Caco-2 (cell line): ENCODE measurements around the gene MAS1L. TPM values are rescaled to one million over a fixed set of nuclear protein-coding genes. Genes with fewer than 3 reads are reported as not detected.

Source experiments
- BruUV-seq: library from RNA; stranded (reverse); fragments of 400-500 nt; replicated peaks from 2 replicates; lab custom pipeline; 2021; lab: Mats Ljungman, UMichigan
- CTCF ChIA-PET: fragments of 300-600 bp; sonication (Branson Sonifier 250); formaldehyde crosslinking; loops from one replicate; lab custom pipeline; 2022; ENCODE audit warnings: antibody characterized with exemption; lab: Charles Lee
- POLR2A ChIA-PET: fragments of 300-600 bp; sonication (Branson Sonifier 250); formaldehyde crosslinking; loops from one replicate; lab custom pipeline; 2022; ENCODE audit warnings: antibody characterized with exemption; lab: Charles Lee
- DNase-seq, 2 experiments: peaks; one replicate each; pipeline versions ENCODE4 v3.0.0 to v3.0.0-alpha.2; 2020 to 2022
- H3K27me3 ChIP-seq: replicated peaks from 2 replicates; pipeline ENCODE4 v1.6.0; 2011; ENCODE audit warnings: low read length; ENCODE audit not compliant: control insufficient read depth, insufficient read depth
- H3K36me3 ChIP-seq: 2 replicates; pipeline ENCODE4 v1.5.1; 2011; ENCODE audit warnings: low read length; ENCODE audit not compliant: control insufficient read depth, insufficient read depth
- H3K4me1 ChIP-seq: fragments of 250-450 bp; sonication (Bioruptor Pico); 2 replicates; pipeline ENCODE4 v1.5.1; 2020; ENCODE audit warnings: mild to moderate bottlenecking
- H3K4me3 ChIP-seq: 2 replicates; pipeline ENCODE4 v1.5.1; 2011; ENCODE audit warnings: low read depth, mild to moderate bottlenecking, control low read depth, low read length
- H3K9me3 ChIP-seq: fragments of 250-450 bp; sonication (Bioruptor Pico); 2 replicates; pipeline ENCODE4 v1.5.1; 2020; ENCODE audit warnings: mild to moderate bottlenecking, moderate library complexity
- H3K27ac Mint-ChIP-seq: one replicate; pipeline ENCODE4 v1.8.0; 2022; ENCODE audit warnings: mixed read lengths; ENCODE audit not compliant: unreplicated experiment
- H3K27me3 Mint-ChIP-seq: one replicate; pipeline ENCODE4 v1.8.0; 2022; ENCODE audit warnings: mixed read lengths; ENCODE audit not compliant: insufficient read depth, unreplicated experiment
- H3K36me3 Mint-ChIP-seq: one replicate; pipeline ENCODE4 v1.8.0; 2022; ENCODE audit warnings: mild to moderate bottlenecking, mixed read lengths; ENCODE audit not compliant: insufficient read depth, unreplicated experiment
- H3K4me1 Mint-ChIP-seq: one replicate; pipeline ENCODE4 v1.8.0; 2022; ENCODE audit warnings: low read depth, mixed read lengths; ENCODE audit not compliant: unreplicated experiment
- H3K4me3 Mint-ChIP-seq: one replicate; pipeline ENCODE4 v1.8.0; 2022; ENCODE audit warnings: mild to moderate bottlenecking, moderate library complexity, mixed read lengths; ENCODE audit not compliant: unreplicated experiment
- H3K9me3 Mint-ChIP-seq: one replicate; pipeline ENCODE4 v1.8.0; 2022; ENCODE audit warnings: mixed read lengths; ENCODE audit not compliant: unreplicated experiment
- intact Hi-C: fragments of 100-400 bp; cut with micrococcal nuclease; formaldehyde crosslinking; loops from one replicate; pipeline ENCODE4 v1.10.0; 2022; ENCODE audit not compliant: unreplicated experiment
- total RNA-seq: library from RNA; stranded (reverse); gene quantifications from 2 replicates; pipeline ENCODE4 v1.2.3, GENCODE V29; 2022
- TF ChIP-seq, protein P1 (sequence below), 2 experiments: fragments of 200-600 bp in 1 of 2; IDR thresholded peaks; 1 replicate in 1 of 2; 2 replicates in 1 of 2; pipeline versions ENCODE4 v1.5.1 to v1.8.0; 2011 to 2022; ENCODE audit warnings: antibody characterized with exemption in 1 of 2, control low read depth in 1 of 2, inconsistent platforms in 1 of 2, low read depth in 1 of 2, low read length in 1 of 2, mild to moderate bottlenecking in 1 of 2, moderate library complexity in 1 of 2; ENCODE audit not compliant: insufficient read depth in 1 of 2, severe bottlenecking in 1 of 2, unreplicated experiment in 1 of 2

The MAS1L gene
- total RNA-seq, 1 experiment from 2014 or later = not detected

DNA sequence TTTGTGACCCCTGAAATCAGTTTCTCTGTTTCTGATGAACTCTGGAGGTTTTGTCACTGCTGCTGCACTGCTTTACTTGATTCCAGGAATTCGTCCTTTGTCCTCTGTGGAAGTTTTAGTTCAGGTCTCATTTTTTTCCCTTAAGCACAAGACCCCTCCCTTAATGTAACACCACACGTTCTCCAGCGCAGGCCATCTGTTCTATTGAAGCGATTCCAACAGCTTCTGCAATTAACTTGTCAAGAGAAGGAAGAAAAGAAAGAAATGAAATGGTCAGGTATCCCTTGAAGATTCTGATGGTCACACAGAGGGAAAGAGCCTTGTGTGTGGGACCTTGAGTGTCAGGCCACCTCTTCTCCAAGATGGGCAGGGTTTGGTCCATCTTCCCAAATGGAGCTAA lies 7.8 kb upstream of the MAS1L start:
- Histone ChIP-seq H3K36me3 (no peaks in the 10 kb centered on the region), H3K27me3 (peaks cover 1% of the 10 kb centered on the region; the same call in 1 of the 2 replicates), H3K4me1 (no peaks in the 10 kb centered on the region), H3K4me3 (no peak overlapping the region), H3K9me3 (no peaks in the 10 kb centered on the region)
- TF ChIP-seq, protein P1, sequence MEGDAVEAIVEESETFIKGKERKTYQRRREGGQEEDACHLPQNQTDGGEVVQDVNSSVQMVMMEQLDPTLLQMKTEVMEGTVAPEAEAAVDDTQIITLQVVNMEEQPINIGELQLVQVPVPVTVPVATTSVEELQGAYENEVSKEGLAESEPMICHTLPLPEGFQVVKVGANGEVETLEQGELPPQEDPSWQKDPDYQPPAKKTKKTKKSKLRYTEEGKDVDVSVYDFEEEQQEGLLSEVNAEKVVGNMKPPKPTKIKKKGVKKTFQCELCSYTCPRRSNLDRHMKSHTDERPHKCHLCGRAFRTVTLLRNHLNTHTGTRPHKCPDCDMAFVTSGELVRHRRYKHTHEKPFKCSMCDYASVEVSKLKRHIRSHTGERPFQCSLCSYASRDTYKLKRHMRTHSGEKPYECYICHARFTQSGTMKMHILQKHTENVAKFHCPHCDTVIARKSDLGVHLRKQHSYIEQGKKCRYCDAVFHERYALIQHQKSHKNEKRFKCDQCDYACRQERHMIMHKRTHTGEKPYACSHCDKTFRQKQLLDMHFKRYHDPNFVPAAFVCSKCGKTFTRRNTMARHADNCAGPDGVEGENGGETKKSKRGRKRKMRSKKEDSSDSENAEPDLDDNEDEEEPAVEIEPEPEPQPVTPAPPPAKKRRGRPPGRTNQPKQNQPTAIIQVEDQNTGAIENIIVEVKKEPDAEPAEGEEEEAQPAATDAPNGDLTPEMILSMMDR (IDR thresholded peaks at IDR 0.05; ENCODE audit: insufficient read depth in 1 of 2, low read depth in 1 of 2, low read length in 1 of 2, severe bottlenecking in 1 of 2, unreplicated experiment in 1 of 2) = no peak
- Mint-ChIP-seq H3K9me3 (no peaks in the 10 kb centered on the region), H3K36me3 (no peaks in the 10 kb centered on the region), H3K27me3 (peaks cover 24% of the 10 kb centered on the region), H3K27ac (no peak overlapping the region), H3K4me3 (no peak overlapping the region), H3K4me1 (no peaks in the 10 kb centered on the region)
- DNase-seq = no peak
- CTCF ChIA-PET = no interaction called here
- POLR2A ChIA-PET = no interaction called here
- BruUV-seq = no TSS peak
- intact Hi-C loops = no loop called here

DNA sequence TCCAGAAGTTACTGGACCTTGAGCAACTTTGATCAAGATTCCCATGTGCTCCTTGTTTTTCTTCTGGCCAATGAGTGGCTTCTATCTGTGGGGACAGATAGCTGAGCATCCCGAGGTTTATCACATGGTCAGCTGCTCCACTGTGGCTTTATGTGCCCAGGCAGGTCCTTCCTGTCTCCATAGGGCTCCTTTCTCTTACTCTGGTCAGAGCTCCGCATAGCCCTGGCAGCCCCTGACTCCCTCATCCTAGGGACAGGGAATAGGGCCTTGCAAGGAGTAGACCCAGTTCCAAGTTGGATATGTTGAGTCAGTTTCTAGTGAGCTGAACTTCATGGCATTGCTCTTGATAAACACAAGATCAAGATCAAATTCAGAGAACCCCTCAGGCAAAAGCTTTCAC lies 6.4 kb upstream of the MAS1L start:
- TF ChIP-seq, protein P1 (IDR thresholded peaks at IDR 0.05; ENCODE audit: insufficient read depth in 1 of 2, low read depth in 1 of 2, low read length in 1 of 2, severe bottlenecking in 1 of 2, unreplicated experiment in 1 of 2) = no peak
- H3K36me3 Mint-ChIP-seq = no peaks in the 10 kb centered on the region
- BruUV-seq = no TSS peak

DNA sequence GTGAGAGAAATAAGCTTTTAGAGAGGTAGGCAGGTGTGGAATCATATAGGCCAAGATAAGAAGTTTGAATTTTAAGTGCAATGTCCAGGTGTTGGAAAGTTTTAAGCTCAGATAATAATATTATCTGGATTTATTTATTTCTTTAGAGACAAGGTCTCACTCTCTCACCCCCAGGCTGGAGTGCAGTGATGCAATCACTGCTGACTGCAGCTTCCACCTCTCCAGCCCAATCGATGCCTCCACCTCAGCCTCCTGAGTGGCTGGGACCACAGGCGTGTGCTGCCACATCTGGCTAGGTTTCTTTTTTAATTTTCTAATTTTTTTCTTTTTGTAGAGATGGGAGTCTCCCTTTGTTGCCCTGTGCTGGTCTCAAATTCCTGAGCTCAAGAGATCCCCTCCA lies 5.5 kb upstream of the MAS1L start:
- H3K9me3 ChIP-seq = no peaks in the 10 kb centered on the region
- H3K36me3 ChIP-seq = no peaks in the 10 kb centered on the region
- Mint-ChIP-seq H3K4me1 (no peaks in the 10 kb centered on the region), H3K9me3 (no peaks in the 10 kb centered on the region), H3K36me3 (no peaks in the 10 kb centered on the region), H3K27ac (no peak overlapping the region), H3K27me3 (peaks cover 16% of the 10 kb centered on the region), H3K4me3 (no peak overlapping the region)
- no TSS peak for BruUV-seq
- no peaks in the 10 kb centered on the region for H3K4me1 ChIP-seq
- ChIA-PET CTCF (no interaction called here), POLR2A (no interaction called here)
- H3K27me3 ChIP-seq = no peaks in the 10 kb centered on the region
- TF ChIP-seq, protein P1 (IDR thresholded peaks at IDR 0.05; ENCODE audit: insufficient read depth in 1 of 2, low read depth in 1 of 2, low read length in 1 of 2, severe bottlenecking in 1 of 2, unreplicated experiment in 1 of 2) = no peak
- H3K4me3 ChIP-seq = no peak overlapping the region
- no peak for DNase-seq
- intact Hi-C loops = no loop called here

More for the DNA sequence above, 6.4 kb upstream of the MAS1L start:
- Mint-ChIP-seq H3K27ac (no peak overlapping the region), H3K9me3 (no peaks in the 10 kb centered on the region), H3K4me3 (no peak overlapping the region), H3K4me1 (no peaks in the 10 kb centered on the region), H3K27me3 (peaks cover 21% of the 10 kb centered on the region)
- Histone ChIP-seq H3K4me1 (no peaks in the 10 kb centered on the region), H3K27me3 (no peaks in the 10 kb centered on the region), H3K36me3 (no peaks in the 10 kb centered on the region), H3K9me3 (no peaks in the 10 kb centered on the region), H3K4me3 (no peak overlapping the region)
- intact Hi-C loops = no loop called here
- no peak for DNase-seq
- POLR2A ChIA-PET = no interaction called here
- CTCF ChIA-PET = no interaction called here
